ENCODE results near the gene ANGPTL1.
"Not testable (repeated sequence)": the region's sequence is repeated elsewhere in the genome, so short reads cannot be mapped to it uniquely, and the experiment has no call there.

Gene ANGPTL1

GRCh38 chr1:178867670-178868069 lies 3.2 kb downstream of the ANGPTL1 start:
- no peak for DNase-seq (ENCODE audit: low read depth in 3 of 3, low spot score in 1 of 3)

- no peak for DNase-seq (ENCODE audit: low read depth in 3 of 3, low spot score in 1 of 3)
Measured at GRCh38 chr1:178864326-178864725, 6.6 kb downstream of the ANGPTL1 start.

- DNase-seq (ENCODE audit: low read depth in 3 of 3, low spot score in 1 of 3), result no peak
Measured at GRCh38 chr1:178862864-178863263, 8.0 kb downstream of the ANGPTL1 start.

- DNase-seq (ENCODE audit: low read depth in 3 of 3, low spot score in 1 of 3), result no peak
Measured at GRCh38 chr1:178862416-178862815, 8.5 kb downstream of the ANGPTL1 start.

GRCh38 chr1:178857126-178857525 lies 13.8 kb downstream of the ANGPTL1 start:
- DNase-seq (ENCODE audit: low read depth in 3 of 3, low spot score in 1 of 3), result no peak

GRCh38 chr1:178849918-178850317 lies 21.0 kb downstream of the ANGPTL1 start:
- DNase-seq (ENCODE audit: low read depth in 3 of 3, low spot score in 1 of 3), result no peak

- not testable (repeated sequence) for DNase-seq (ENCODE audit: low read depth in 3 of 3, low spot score in 1 of 3)
Measured at GRCh38 chr1:178847919-178848318, 23.0 kb downstream of the ANGPTL1 start.

- no peak for DNase-seq (ENCODE audit: low read depth in 3 of 3, low spot score in 1 of 3)
Measured at GRCh38 chr1:178847396-178847849, 23.5 kb downstream of the ANGPTL1 start.

GRCh38 chr1:178846306-178846705 lies 24.6 kb downstream of the ANGPTL1 start:
- DNase-seq (ENCODE audit: low read depth in 3 of 3, low spot score in 1 of 3), result no peak

- no peak for DNase-seq (ENCODE audit: low read depth in 3 of 3, low spot score in 1 of 3)
Measured at GRCh38 chr1:178844436-178844835, 26.4 kb downstream of the ANGPTL1 start.

GRCh38 chr1:178825167-178825566 lies 45.7 kb downstream of the ANGPTL1 start:
- DNase-seq (ENCODE audit: low read depth in 3 of 3, low spot score in 1 of 3), result no peak

GRCh38 chr1:178821134-178821866 lies 49.6 kb downstream of the ANGPTL1 start:
- DNase-seq (ENCODE audit: low read depth in 3 of 3, low spot score in 1 of 3), result no peak

GRCh38 chr1:178819123-178819522 lies 51.8 kb downstream of the ANGPTL1 start:
- no peak for DNase-seq (ENCODE audit: low read depth in 3 of 3, low spot score in 1 of 3)

- no peak for DNase-seq (ENCODE audit: low read depth in 3 of 3, low spot score in 1 of 3)
Measured at GRCh38 chr1:178818416-178818815, 52.5 kb downstream of the ANGPTL1 start.

- no peak for DNase-seq (ENCODE audit: low read depth in 3 of 3, low spot score in 1 of 3)
Measured at GRCh38 chr1:178810585-178810984, 60.3 kb downstream of the ANGPTL1 start.

GRCh38 chr1:178808529-178808928 lies 62.3 kb downstream of the ANGPTL1 start:
- DNase-seq (ENCODE audit: low read depth in 3 of 3, low spot score in 1 of 3), result no peak

GRCh38 chr1:178806665-178807300 lies 64.1 kb downstream of the ANGPTL1 start:
- DNase-seq (ENCODE audit: low read depth in 3 of 3, low spot score in 1 of 3), result no peak

- no peak for DNase-seq (ENCODE audit: low read depth in 3 of 3, low spot score in 1 of 3)
Measured at GRCh38 chr1:178802873-178803272, 68.0 kb downstream of the ANGPTL1 start.

All from stimulated activated CD4-positive, alpha-beta T cell treated with anti-CD3 and anti-CD28 coated beads, TNF-alpha, amount 100 ng/mL, for 1 hour (primary cell).